Keratinocyte (primary cell): ENCODE measurements around the gene LRCOL1. TPM values are rescaled to one million over a fixed set of nuclear protein-coding genes. Genes with fewer than 3 reads are reported as not detected.

Source experiments
- DNase-seq: peaks from one replicate; pipeline ENCODE4 v3.0.0-alpha.2; 2011; ENCODE audit warnings: low read depth, missing footprints, low spot score
- FAIRE-seq: peaks from 2 replicates; lab custom pipeline; 2011; peaks lifted over from hg19 to GRCh38; lab: Jason Lieb, UNC
- H2AFZ ChIP-seq: 2 replicates; pipeline ENCODE4 v1.6.0; 2012; ENCODE audit warnings: low read length, control low read depth, inconsistent platforms; ENCODE audit not compliant: control insufficient read depth
- H3K27ac ChIP-seq: 2 replicates; pipeline ENCODE4 v1.5.1; 2011; ENCODE audit warnings: low read length; ENCODE audit not compliant: control insufficient read depth, insufficient read depth
- H3K27me3 ChIP-seq: 3 replicates; pipeline ENCODE4 v1.6.0; 2011; ENCODE audit warnings: low read length; ENCODE audit not compliant: control insufficient read depth, insufficient read depth; ENCODE audit errors: extremely low read depth
- H3K36me3 ChIP-seq, 2 experiments: 2 replicates in 1 of 2; 3 replicates in 1 of 2; pipeline ENCODE4 v1.5.1; 2011; ENCODE audit warnings: low read length in 2 of 2, mild to moderate bottlenecking in 1 of 2; ENCODE audit not compliant: control insufficient read depth in 2 of 2, insufficient read depth in 2 of 2; ENCODE audit errors: extremely low read depth in 1 of 2
- H3K4me1 ChIP-seq: 3 replicates; pipeline ENCODE4 v1.5.1; 2011; ENCODE audit warnings: low read length; ENCODE audit not compliant: control insufficient read depth, insufficient read depth; ENCODE audit errors: extremely low read depth
- H3K4me2 ChIP-seq: 3 replicates; pipeline ENCODE4 v1.6.0; 2011; ENCODE audit warnings: low read depth, low read length; ENCODE audit not compliant: control insufficient read depth, insufficient read depth; ENCODE audit errors: extremely low read depth
- H3K4me3 ChIP-seq, 3 experiments: fragments of 200-600 bp in 1 of 3; sonication (generic) in 1 of 3; 2 replicates in 2 of 3; 3 replicates in 1 of 3; pipeline ENCODE4 v1.5.1; 2011 to 2016; ENCODE audit warnings: low read length in 3 of 3, mild to moderate bottlenecking in 3 of 3, control low read depth in 2 of 3, inconsistent platforms in 1 of 3, low read depth in 1 of 3, mixed read lengths in 1 of 3, mixed run types in 1 of 3, moderate library complexity in 1 of 3; ENCODE audit not compliant: control insufficient read depth in 2 of 3, insufficient read depth in 2 of 3; ENCODE audit errors: extremely low read depth in 1 of 3
- H3K79me2 ChIP-seq: 2 replicates; pipeline ENCODE4 v1.6.0; 2012; ENCODE audit warnings: low read length; ENCODE audit not compliant: control insufficient read depth, insufficient read depth
- H3K9ac ChIP-seq: 3 replicates; pipeline ENCODE4 v1.6.0; 2011; ENCODE audit warnings: low read length; ENCODE audit not compliant: control insufficient read depth, insufficient read depth; ENCODE audit errors: extremely low read depth
- H3K9me1 ChIP-seq: 3 replicates; pipeline ENCODE4 v1.6.0; 2011; ENCODE audit warnings: low read length; ENCODE audit not compliant: control insufficient read depth, insufficient read depth; ENCODE audit errors: extremely low read depth
- H3K9me3 ChIP-seq: 2 replicates; pipeline ENCODE4 v1.5.1; 2012; ENCODE audit warnings: low read depth, low read length; ENCODE audit not compliant: control insufficient read depth
- H4K20me1 ChIP-seq: 3 replicates; pipeline ENCODE4 v1.6.0; 2011; ENCODE audit warnings: low read length; ENCODE audit not compliant: control insufficient read depth, insufficient read depth; ENCODE audit errors: extremely low read depth
- CTCF ChIP-seq, 3 experiments: IDR thresholded peaks in 1 of 3; conservative IDR thresholded peaks in 1 of 3; optimal IDR thresholded peaks in 1 of 3; 2 replicates in 2 of 3; 3 replicates in 1 of 3; pipeline versions ENCODE3 to v1.5.1; 2011; ENCODE audit warnings: low read length in 3 of 3, mild to moderate bottlenecking in 3 of 3, moderate library complexity in 2 of 3, control low read depth in 1 of 3, inconsistent platforms in 1 of 3; ENCODE audit not compliant: insufficient read depth in 2 of 3; ENCODE audit errors: extremely low read depth in 1 of 3
- EZH2 ChIP-seq: IDR thresholded peaks from one replicate; pipeline ENCODE4 v1.6.1; 2012; ENCODE audit warnings: inconsistent platforms, mild to moderate bottlenecking, low read length, moderate library complexity
- dilution Hi-C: fragments of 300-500 bp; cut with MboI; formaldehyde crosslinking; loops from one replicate; pipeline ENCODE4 v1.7.0; 2020; ENCODE audit warnings: low sequenced_read_pairs; ENCODE audit not compliant: extremely low pct_ligation_motif_present
- polyA plus RNA-seq, 5 experiments: library from polyadenylated mRNA; depleted of rRNA in 3 of 5; stranded (reverse) in 3 of 5; stranded (forward) in 1 of 5; unstranded in 1 of 5; fragments of >200 nt; gene quantifications; 1 replicate in 1 of 5; 2 replicates in 3 of 5; 3 replicates in 1 of 5; pipeline versions ENCODE4 v1.2.1 to v1.2.3, GENCODE V29; 2011 to 2012; ENCODE audit warnings: missing spikeins in 2 of 5, low read depth in 1 of 5, low replicate concordance in 1 of 5

The LRCOL1 gene
- polyA plus RNA-seq, 1 donor (not counting 4 experiments of a cell fraction or from before 2014, with no cell fraction given), result not detected

- no peak for FAIRE-seq
- no peak for TF ChIP-seq CTCF (optimal IDR thresholded peaks at IDR 0.05 in 1 of 3, IDR thresholded peaks at IDR 0.05 in 1 of 3, conservative IDR thresholded peaks at IDR 0.05 in 1 of 3; ENCODE audit: extremely low read depth in 1 of 3, insufficient read depth in 2 of 3, low read length in 3 of 3)
- no peak for TF ChIP-seq EZH2
- Histone ChIP-seq H3K27me3 (no peaks in the 10 kb centered on the region), H3K9me3 (no peaks in the 10 kb centered on the region), H3K79me2 (peaks cover 13% of the 10 kb centered on the region), H3K27ac (no peak overlapping the region), H2AFZ (no peak overlapping the region), H4K20me1 (peaks cover 9% of the 10 kb centered on the region), H3K9ac (no peak overlapping the region), H3K36me3 (no peaks in the 10 kb centered on the region), H3K9me1 (no peaks in the 10 kb centered on the region), H3K4me3 (no peak overlapping the region), H3K4me2 (no peak overlapping the region), H3K4me1 (peaks cover 12% of the 10 kb centered on the region)
- dilution Hi-C loops, result no loop called here
- no peak for DNase-seq
Measured at GRCh38 chr12:132558042-132558856, 52.1 kb downstream of the LRCOL1 start.

- TF ChIP-seq EZH2 (no peak), CTCF (optimal IDR thresholded peaks at IDR 0.05 in 1 of 3, IDR thresholded peaks at IDR 0.05 in 1 of 3, conservative IDR thresholded peaks at IDR 0.05 in 1 of 3; ENCODE audit: extremely low read depth in 1 of 3, insufficient read depth in 2 of 3, low read length in 3 of 3) (no peak)
- H3K9me1 ChIP-seq, result no peaks in the 10 kb centered on the region
- no peak for FAIRE-seq
- peaks cover 13% of the 10 kb centered on the region for H3K79me2 ChIP-seq
- peaks cover 12% of the 10 kb centered on the region for H3K4me1 ChIP-seq
- no peak overlapping the region for H3K4me3 ChIP-seq
- DNase-seq, result no peak
- no peak overlapping the region for H3K27ac ChIP-seq
- H2AFZ ChIP-seq, result no peak overlapping the region
- H3K36me3 ChIP-seq, result no peaks in the 10 kb centered on the region
- dilution Hi-C loops, result no loop called here
- H4K20me1 ChIP-seq, result peaks cover 9% of the 10 kb centered on the region
- H3K27me3 ChIP-seq, result no peaks in the 10 kb centered on the region
- H3K4me2 ChIP-seq, result no peak overlapping the region
- H3K9ac ChIP-seq, result no peak overlapping the region
- H3K9me3 ChIP-seq, result no peaks in the 10 kb centered on the region
Measured at GRCh38 chr12:132557291-132558015, 52.9 kb downstream of the LRCOL1 start.
